Measurements from ENCODE around the gene ZNF394. TPM values are rescaled to one million over a fixed set of nuclear protein-coding genes. Genes with fewer than 3 reads are reported as not detected.

The ZNF394 gene
- total and polyA plus RNA-seq, 2 of the 4 experiments (the other 2 are of a cell fraction), result 10.9 to 24.7 TPM

DNA sequence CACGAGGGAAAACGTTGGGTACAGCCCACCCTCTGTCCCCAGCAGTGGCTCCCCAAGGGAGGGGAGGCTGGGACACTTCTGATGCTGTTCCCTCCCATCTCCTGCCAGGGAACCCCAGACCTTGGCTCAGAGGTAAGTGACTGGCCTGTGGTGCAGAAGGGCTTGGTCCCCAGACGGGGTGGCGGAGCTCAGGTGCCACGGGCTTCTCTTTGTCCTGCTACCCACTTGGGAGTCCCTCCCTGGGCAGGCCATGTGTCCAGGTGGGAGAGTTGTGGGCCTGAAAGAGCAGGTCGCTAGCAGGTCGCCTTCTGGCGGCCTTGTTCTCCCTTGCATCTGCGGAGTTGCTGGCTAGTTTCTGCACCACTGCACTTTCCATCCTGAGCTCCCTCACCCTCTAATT lies 44.2 kb downstream of the ZNF394 start:
- CTCF ChIA-PET, result no interaction called here
- H3K18ac ChIP-seq (ENCODE audit: low read depth, low read length), result no peak overlapping the region
- no peak overlapping the region for H4K5ac ChIP-seq (ENCODE audit: low read depth, low read length)
- in situ Hi-C loops (cut with MboI; ENCODE audit: low sequenced_read_pairs) (no loop called here), intact Hi-C loops (cut with micrococcal nuclease) (no loop called here), dilution Hi-C loops (cut with HindIII; ENCODE audit: low sequenced_read_pairs, unreplicated experiment) (no loop called here)
- H2BK15ac ChIP-seq (ENCODE audit: low read depth, low read length), result no peak overlapping the region
- H3K4ac ChIP-seq (ENCODE audit: low read depth, low read length), result no peak overlapping the region
- no peak overlapping the region for H3K9ac ChIP-seq (ENCODE audit: low read depth, low read length)
- H3K4me2 ChIP-seq (ENCODE audit: low read depth, low read length), result no peak overlapping the region
- peaks cover 83% of the 10 kb centered on the region for H3K36me3 ChIP-seq (ENCODE audit: control insufficient read depth, insufficient read depth, low read length)
- WGBS, 2 experiments (ENCODE audit: extremely low coverage in 2 of 2, insufficient read length in 1 of 2), result no CpG with 5 or more reads among the region's 9 CpGs
- ATAC-seq (ENCODE audit: low read depth) (no peak), DNase-seq (no peak)
- no peak overlapping the region for H2AK9ac ChIP-seq (replicated peaks; ENCODE audit: low read depth, low read length, poor library complexity)
- no peak overlapping the region for H2AFZ ChIP-seq (replicated peaks; ENCODE audit: low read length, poor library complexity)
- no peaks in the 10 kb centered on the region for H3K4me1 ChIP-seq (ENCODE audit: control insufficient read depth, insufficient read depth, low read length)
- no peak overlapping the region for H4K91ac ChIP-seq (ENCODE audit: insufficient read depth, low read depth, low read length)
- no peak overlapping the region for H4K8ac ChIP-seq (ENCODE audit: low read depth in 2 of 2, low read length in 2 of 2)
- H3K9me3 ChIP-seq (ENCODE audit: control insufficient read depth, insufficient read depth, low read length), result no peaks in the 10 kb centered on the region
- H2AK5ac ChIP-seq (ENCODE audit: low read depth, low read length), result no peak overlapping the region
- POLR2A ChIA-PET (ENCODE audit: unreplicated experiment), result no interaction called here
- H2BK20ac ChIP-seq (ENCODE audit: low read depth, low read length), result no peak overlapping the region
- H3K4me3 ChIP-seq (ENCODE audit: insufficient read depth, low read depth, low read length), result no peak overlapping the region
- H3K79me1 ChIP-seq (ENCODE audit: low read depth in 1 of 2, low read length in 2 of 2), result peaks cover 19 to 79% of the 10 kb centered on the region in 2 experiments
- BruUV-seq (replicated peaks), result no TSS peak
- H3K23ac ChIP-seq (ENCODE audit: low read depth, low read length), result no peak overlapping the region
- no peaks in the 10 kb centered on the region for H3K27me3 ChIP-seq (ENCODE audit: control insufficient read depth, insufficient read depth, low read length)
- H3K27ac ChIP-seq (ENCODE audit: insufficient read depth, low read length), result no peak overlapping the region
- no peak for TF ChIP-seq FOS (IDR thresholded peaks at IDR 0.05; ENCODE audit: low read depth, low read length)
- TF ChIP-seq MAFK (IDR thresholded peaks at IDR 0.05; ENCODE audit: low read depth, low read length), result no peak
- TF ChIP-seq SMC3 (IDR thresholded peaks at IDR 0.05; ENCODE audit: low read depth, low read length), result no peak
- TF ChIP-seq ELK1 (IDR thresholded peaks at IDR 0.05; ENCODE audit: borderline replicate concordance, low read depth, low read length), result no peak
- TF ChIP-seq MXI1 (IDR thresholded peaks at IDR 0.05; ENCODE audit: borderline replicate concordance, low read depth, low read length), result no peak
- TF ChIP-seq RAD21 (IDR thresholded peaks at IDR 0.05; ENCODE audit: low read length), result no peak
- no peak for TF ChIP-seq NFE2L2 (IDR thresholded peaks at IDR 0.05; ENCODE audit: low read depth, low read length)
- no peak for TF ChIP-seq RCOR1 (IDR thresholded peaks at IDR 0.05; ENCODE audit: insufficient replicate concordance, low read length)
- no peak for TF ChIP-seq USF2 (IDR thresholded peaks at IDR 0.05; ENCODE audit: low read depth, low read length)
- H2BK5ac ChIP-seq (ENCODE audit: low read depth, low read length, poor library complexity, severe bottlenecking), result no peak overlapping the region
- no peak overlapping the region for H3K56ac ChIP-seq (ENCODE audit: extremely low read depth, insufficient read depth, low read length)
- peaks cover 3% of the 10 kb centered on the region; the same call in 1 of the 2 replicates for H3K9me1 ChIP-seq (ENCODE audit: insufficient read depth, low read length)
- H3K14ac ChIP-seq (replicated peaks; ENCODE audit: low read depth, low read length), result no peak overlapping the region
- H2BK120ac ChIP-seq (ENCODE audit: low read depth, low read length), result no peak overlapping the region
- peaks cover 61% of the 10 kb centered on the region for H4K20me1 ChIP-seq (ENCODE audit: insufficient read depth, low read length)
